Right lobe of liver (tissue), 4 donors: ENCODE measurements around the gene NOL11.

ENCODE experiments used
- CTCF ChIP-seq, 4 donors: fragments of 200-600 bp in 3 of 4; fragments of 450-650 bp in 1 of 4; IDR thresholded peaks; one replicate each; pipeline versions ENCODE4 v1.5.1 to v1.8.0; 2016 to 2022; ENCODE audit warnings: antibody characterized with exemption in 4 of 4, mild to moderate bottlenecking in 2 of 4
- POLR2A ChIP-seq: fragments of 450-650 bp; IDR thresholded peaks from one replicate; pipeline ENCODE4 v1.6.1; 2017; ENCODE audit warnings: antibody characterized with exemption, mild to moderate bottlenecking
- donor health status: DM: no; HTN: no; CAD: no.
- donor health status: DM: no; HTN: no; CAD: no.
- donor health status: DM: no; HTN: yes; CAD: no.

GRCh38 chr17:67682196-67682595 is 35.5 kb upstream of the NOL11 start:
- TF ChIP-seq CTCF (IDR thresholded peaks at IDR 0.05) (no peak), POLR2A (no peak)
